Superior temporal gyrus (tissue), 1 donor: ENCODE results near the gene MIA3.
"Not testable (repeated sequence)": the region's sequence is repeated elsewhere in the genome, so short reads cannot be mapped to it uniquely, and the experiment has no call there.

ENCODE experiments used
- DNase-seq: peaks from one replicate; pipeline ENCODE4 v3.0.0-alpha.2; 2016; ENCODE audit errors: extremely low spot score

The MIA3 gene, protein sequence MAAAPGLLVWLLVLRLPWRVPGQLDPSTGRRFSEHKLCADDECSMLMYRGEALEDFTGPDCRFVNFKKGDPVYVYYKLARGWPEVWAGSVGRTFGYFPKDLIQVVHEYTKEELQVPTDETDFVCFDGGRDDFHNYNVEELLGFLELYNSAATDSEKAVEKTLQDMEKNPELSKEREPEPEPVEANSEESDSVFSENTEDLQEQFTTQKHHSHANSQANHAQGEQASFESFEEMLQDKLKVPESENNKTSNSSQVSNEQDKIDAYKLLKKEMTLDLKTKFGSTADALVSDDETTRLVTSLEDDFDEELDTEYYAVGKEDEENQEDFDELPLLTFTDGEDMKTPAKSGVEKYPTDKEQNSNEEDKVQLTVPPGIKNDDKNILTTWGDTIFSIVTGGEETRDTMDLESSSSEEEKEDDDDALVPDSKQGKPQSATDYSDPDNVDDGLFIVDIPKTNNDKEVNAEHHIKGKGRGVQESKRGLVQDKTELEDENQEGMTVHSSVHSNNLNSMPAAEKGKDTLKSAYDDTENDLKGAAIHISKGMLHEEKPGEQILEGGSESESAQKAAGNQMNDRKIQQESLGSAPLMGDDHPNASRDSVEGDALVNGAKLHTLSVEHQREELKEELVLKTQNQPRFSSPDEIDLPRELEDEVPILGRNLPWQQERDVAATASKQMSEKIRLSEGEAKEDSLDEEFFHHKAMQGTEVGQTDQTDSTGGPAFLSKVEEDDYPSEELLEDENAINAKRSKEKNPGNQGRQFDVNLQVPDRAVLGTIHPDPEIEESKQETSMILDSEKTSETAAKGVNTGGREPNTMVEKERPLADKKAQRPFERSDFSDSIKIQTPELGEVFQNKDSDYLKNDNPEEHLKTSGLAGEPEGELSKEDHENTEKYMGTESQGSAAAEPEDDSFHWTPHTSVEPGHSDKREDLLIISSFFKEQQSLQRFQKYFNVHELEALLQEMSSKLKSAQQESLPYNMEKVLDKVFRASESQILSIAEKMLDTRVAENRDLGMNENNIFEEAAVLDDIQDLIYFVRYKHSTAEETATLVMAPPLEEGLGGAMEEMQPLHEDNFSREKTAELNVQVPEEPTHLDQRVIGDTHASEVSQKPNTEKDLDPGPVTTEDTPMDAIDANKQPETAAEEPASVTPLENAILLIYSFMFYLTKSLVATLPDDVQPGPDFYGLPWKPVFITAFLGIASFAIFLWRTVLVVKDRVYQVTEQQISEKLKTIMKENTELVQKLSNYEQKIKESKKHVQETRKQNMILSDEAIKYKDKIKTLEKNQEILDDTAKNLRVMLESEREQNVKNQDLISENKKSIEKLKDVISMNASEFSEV (N-terminal part only)

DNA sequence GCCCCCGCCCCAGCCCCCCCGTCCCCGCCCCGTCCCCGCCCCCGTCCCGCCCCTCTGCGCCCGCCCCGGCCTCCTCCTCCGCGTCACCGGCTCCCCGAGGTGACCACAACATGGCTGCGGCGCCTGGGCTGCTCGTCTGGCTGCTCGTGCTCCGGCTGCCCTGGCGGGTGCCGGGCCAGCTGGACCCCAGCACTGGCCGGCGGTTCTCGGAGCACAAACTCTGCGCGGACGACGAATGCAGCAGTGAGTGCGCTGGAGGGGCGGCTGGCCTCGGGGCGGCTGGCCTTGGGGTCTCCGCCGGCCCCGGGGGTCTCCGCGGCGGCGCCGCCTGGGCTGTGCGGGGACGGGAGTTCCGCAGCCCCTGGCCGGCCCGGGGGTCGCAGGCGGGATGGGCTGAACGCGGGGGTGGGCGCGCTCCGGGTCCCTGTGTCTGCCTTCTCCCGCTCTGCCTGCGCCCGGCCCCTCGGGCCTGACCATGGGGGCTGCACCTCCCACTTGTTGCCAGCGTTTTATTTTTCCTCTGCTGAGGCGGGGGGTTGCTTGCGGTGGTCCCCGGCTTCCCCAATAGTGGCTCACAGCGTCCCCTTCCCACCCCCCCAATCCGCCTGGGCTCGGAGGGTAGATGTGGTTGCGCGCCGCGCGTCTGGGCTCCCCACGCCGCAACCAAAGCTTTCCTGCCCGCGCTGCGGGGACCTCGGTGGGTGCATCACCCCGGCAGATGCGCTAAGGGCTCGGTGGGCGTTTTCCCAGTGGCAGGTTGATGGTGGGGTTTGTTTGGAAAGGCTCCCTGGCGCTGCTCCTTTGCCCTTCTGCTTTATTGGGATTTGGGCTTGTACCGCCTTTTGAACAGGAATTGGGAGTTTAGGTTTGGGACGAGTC, at the start of gene MIA3:
TSS of gene MIA3 (plus strand) at position 97 of the 879 bp plus-strand sequence. CDS start at position 111, 14 bp downstream.
- peak; percentile 57 for DNase-seq

DNA sequence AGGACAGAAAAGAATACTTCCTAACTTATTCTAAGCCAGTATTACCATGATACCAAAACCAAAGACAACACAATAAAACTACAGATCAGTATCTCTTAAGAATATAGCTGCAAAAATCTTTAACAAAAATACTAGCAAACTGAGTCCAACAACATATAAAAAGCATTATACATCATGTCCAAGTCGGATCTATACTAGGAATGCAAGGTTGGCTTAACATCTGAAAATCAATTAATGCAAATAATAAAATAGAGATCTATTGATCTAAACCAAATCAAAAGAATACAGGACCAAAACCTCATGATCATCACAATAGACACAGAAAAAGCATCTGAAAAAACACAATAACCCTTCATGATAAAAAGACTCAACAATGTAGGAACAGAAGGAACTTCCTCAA, 47.1 kb upstream of the MIA3 start:
- no peak for DNase-seq

DNA sequence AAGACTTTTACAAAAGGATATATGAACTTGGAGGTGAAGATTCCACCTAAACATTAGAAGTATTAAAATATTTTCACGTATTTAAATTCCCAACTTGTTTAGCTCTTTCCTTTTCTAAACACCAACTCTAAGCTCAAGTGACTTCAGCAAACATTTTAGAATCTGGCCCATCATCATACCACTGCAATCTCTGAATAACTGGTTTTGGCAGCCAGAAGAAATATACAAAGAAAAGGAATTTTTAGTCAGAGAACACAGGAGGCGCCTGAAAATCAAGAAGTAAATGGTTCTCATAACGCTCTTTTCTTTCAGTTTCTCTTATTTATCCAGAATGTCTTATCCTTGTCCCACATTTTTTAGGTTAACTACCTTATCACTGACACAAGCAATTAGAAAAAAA, 38.6 kb upstream of the MIA3 start:
- DNase-seq, result no peak

DNA sequence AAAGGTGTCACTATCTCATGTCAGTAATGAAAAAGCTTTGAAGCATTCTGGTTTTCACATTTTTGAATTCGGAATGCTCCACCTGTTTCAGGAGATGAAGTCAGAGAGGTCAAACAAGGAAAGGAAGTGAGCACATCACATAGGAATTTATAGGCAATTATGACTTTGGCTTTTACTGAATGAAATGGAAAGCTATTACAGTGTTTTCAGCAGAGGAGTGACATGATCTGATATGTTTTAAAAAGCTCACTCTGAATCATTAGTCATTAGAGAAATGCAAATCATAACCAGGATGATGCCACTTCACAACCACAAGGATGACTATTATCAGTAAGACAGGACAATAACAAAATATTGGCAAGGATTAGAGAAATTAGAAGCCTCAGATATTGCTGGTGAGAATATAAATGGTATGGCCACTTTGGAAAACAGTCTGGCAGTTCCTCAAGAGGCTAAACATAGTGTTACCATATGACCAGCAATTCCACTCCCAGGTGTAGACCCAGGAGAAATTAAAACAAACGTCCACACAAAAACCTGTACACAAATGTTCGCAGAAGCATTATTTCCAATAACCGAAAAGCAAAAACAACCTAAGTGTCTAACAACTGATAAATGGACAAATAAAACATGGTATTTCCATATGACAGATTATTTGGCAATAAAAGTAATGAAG, 35.7 kb upstream of the MIA3 start:
- no peak for DNase-seq

DNA sequence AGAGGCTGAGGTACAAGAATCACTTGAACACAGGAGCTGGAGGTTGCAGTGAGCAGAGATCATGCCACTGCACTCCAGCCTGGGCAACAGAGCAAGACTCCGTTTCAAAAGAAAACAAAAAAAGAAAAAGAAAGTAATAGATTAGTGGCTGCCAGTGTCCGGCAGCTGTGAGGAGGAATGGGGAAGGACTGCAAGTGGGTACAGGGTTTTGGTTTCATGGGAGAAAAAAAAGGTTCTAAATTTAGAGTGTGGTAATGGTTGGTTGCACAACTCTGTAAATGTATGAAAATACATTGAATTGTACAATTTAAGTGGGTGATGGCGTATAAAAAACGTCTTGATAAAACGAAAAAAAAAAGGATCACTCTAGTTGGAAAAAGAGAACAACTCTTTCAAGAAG, 34.8 kb upstream of the MIA3 start:
- no peak for DNase-seq

DNA sequence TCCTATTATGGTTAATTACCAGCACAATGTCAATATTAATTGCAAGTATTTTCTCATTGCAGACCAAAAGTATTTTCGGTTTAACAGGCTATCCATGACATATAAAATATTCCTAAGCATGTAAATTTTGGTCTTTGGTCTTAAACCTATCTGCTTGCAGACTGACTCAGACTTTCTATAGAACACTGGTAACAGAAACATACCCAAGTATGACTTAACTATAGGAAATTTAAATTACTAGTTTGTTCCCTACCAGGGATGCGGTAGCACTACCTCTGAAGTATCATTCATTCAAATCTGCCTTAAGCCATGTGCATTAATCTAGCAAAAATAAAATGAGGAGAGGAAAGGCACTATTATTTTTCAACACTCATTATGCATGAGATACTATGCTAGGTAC, 31.1 kb upstream of the MIA3 start:
- DNase-seq, result no peak

DNA sequence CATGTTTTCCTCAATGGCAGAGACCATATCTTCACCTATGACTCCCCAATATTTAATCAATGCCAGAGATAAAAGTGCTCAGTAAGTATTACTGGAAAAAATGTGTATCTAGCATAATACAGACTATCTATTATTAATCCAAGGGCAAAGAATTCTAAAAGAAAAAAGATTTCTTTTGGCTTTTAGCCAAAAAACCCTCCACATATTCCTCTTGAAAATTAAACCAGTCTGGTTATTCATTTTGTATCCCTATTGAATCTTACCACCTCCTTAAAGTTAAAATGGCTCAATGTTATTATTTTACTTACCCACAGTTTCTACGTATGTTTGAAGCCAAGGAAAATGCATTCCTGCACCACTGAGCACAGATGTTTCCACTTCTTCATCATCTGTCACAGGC, 29.8 kb upstream of the MIA3 start:
- DNase-seq, result no peak

DNA sequence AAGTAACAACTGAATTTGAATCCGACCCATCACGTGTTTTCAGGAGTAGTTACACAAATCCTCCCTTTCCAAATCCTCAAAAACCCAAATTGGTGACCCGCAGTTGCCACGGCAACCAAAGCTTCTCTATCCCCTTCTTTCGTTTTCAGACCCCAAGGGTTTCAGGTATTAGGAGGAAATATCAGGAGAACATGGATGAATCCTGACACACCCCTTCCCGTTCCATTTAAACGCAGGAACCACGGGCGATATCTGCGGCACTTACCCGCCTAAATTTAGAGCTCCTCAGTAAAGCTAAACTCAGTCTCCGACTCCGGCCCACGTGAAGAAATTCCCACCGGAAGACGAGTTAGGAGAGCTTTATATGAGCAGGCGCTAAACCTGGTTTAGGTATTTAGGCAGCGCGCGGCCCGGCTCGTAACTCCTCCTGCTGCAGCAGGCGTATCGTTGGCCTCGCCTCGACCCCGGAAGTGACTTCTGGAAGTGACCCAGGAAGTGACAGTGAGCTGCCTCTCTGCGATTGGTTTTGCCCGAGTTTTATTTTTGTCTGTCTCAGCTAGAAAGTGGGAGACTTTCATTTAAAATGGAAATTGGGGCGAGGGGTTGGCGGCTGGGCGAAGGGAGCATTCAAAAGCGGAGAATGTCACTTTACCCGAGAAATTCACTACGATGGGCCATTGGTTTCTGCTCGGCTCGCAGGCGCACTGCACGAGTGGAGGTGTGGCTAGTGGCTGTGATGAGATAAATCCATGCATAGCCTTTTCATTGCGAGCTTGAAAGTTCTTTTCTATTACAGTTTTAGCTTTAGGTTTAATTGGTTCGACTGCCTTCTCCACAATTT, 28.2 kb upstream of the MIA3 start, which contains the start of gene TAF1A:
TSS of gene TAF1A (minus strand) at position 472 of the 841 bp plus-strand sequence.
- peak; percentile 93 for DNase-seq

DNA sequence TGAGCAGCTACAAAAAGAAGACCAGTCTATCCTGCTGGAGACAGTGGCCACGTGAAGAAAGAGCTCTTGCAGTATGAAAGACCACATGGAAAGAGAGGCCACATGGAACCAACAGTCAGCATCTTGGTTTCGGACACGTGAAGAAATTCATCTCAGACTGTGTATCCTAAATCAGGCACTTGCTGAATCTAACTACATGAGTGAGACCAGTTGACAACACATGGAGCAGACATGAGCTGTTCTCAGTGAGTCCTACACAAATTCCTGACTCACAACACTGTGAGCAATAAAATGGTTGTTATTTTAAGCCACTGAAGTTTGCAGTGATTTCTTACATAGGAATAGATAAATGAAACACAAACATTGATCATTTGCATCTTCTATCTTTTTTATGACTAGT, 25.7 kb upstream of the MIA3 start:
- DNase-seq, result peak; percentile 38

DNA sequence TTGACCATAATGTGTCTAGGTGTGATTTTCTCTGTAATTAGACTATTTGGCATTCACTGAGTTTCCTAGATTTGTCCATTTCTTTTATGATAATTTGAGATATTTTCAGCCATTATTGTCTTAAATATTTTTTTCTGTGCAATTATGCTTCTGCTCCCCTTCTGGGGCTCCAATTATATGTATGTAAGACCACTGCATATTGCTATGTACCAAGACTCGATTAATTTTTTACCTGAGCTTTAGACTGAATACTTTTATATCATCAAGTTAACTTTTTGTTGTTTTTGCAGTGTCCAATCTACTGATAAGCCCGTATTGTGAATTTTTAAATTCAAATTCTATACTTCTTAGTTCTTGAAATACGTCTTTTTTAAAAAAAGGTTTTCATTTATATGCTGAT, 23.1 kb upstream of the MIA3 start:
- DNase-seq, result no peak

DNA sequence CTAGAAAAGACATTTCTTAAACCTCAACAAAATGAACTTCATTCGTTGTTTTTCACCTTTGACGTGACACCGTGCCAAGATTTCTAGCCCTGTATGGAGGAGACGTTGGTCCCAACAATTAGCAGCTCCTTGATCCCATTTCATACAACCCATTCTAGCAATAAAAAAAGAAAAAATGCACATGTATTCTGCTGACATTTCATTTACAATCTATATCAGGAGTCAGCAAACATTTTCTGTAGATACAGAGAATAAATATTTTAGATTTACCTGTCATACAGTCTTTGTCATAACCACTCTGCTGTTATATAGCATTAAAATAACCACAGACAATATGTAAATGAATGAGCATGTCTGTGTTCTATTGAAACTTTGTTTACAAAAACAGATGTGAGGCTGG, 21.2 kb upstream of the MIA3 start:
- no peak for DNase-seq

DNA sequence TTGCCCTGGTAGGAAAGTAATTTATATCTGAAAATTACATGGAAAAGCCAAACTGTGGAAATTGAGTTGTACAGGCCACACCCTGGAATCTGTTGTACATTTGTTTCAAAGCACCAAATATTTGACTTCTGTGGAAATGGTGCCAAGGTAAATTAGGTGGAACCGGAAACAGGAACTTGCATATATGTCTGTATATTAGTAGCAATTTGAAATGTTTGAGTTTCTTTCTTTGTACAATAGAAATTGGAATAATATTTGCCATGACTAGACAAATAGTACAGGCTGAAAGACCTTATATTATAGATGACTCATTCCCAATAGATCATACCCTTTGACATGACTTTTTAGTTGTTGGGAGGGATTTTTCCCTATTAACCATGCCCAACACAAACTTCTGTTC, 17.6 kb upstream of the MIA3 start:
- DNase-seq, result no peak

DNA sequence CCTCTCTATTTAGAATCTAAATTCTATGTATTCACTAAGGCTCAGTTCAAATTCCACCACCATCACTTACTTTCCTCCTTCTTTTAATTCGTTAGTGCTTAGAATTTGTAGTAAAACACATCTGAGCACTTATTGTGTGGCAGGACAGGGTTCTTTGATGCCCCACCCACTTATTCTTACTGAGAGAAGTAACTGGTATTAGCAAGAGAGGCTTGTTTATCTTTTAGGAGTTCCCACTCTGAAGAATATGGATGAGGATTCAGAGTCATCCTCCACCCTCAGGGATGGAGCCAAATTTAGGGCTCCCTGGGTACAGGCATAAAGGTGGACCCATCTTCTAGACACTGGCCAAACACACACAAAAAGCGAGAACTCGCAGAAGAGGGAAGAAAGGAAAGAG, 16.6 kb upstream of the MIA3 start:
- DNase-seq, result no peak

DNA sequence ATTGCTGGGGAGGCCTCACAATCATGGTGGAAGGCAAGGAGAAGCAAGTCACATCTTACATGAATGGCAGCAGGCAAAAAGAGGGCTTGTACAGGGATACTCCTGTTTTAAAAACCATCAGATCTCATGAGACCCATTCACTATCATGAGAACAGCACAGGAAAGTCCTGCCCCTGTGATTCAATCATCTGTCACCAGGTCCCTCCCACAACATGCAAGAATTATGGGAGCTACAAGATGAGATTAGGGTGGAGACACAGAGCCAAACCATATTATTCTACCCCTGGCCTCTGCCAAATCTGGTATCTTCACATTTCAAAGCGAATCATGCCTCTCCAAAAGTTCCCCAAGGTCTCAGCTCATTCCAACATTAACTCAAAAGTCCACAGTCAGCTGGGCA, 11.1 kb upstream of the MIA3 start:
- no peak for DNase-seq

DNA sequence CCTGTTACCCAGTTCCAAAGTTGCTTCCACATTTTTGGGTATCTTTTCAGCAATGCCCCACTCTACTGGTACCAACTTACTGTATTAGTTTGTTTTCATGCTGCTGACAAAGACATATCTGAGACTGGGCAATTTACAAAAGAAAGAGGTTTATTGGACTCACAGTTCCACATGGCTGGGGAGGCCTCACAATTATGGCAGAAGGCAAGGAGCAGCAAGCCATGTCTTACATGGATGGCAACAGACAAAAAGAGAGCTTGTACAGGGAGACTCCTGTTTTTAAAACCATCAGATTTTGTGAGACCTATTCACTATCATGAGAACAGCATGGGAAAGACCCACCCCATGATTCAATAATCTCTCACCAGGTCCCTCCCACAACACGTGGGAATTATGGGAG, 8.8 kb upstream of the MIA3 start:
- DNase-seq, result not testable (repeated sequence)

DNA sequence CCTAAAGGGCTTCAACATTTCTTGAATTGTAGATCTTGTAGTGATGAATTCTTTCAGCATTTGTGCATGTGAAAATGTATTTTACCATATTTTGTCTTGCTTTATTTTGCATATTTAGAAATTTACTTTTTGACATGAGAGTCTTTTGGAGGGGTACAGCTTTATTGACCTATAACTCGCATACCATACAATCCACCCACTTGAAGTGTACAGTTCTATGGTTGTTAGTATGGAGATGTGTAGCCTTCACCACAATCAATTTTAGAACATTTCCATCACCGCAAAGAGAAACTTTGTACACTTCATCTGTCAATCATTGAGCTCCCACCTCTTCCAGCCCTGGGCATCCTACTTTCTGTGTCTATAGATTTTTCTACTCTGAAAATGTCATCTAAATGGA, 7.2 kb upstream of the MIA3 start:
- no peak for DNase-seq

DNA sequence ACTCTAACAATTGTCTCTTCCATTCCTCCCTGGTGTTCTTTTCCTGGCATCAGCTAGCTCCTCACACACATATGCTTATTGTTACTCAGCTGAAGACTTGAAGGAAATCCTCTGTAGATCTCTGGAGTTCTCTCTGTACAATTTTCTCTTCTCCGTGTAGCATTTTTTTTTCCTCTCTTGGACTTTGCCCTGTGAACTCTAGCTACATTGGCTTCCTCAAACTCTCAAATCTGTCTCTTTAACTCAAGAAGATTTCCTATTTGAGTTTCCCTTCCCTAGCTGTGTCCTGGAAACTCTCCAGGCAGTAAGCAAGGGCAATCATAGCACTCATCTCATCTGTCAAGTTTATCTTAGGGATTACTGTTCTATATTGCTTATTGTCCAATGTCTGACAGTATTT, 4.3 kb upstream of the MIA3 start:
- no peak for DNase-seq

DNA sequence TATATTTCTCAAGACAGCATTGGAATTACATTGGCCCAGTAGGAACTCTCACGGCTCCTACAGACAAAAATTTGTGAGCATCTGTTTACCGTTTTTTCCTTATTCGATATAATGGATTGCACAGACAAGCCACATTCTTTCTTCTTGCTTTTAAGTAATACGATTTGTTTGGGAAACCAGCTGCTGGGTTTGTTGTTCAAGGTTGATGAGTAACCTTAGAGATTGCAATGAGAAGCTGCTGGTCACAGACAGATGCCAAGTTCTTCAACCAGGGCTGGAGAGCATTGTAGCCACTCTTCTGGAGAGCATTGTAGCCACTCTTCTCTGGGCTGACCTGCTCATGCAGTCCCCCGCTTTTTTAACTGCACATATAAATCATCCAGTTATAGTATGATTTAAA, 1.4 kb upstream of the MIA3 start:
- no peak for DNase-seq

DNA sequence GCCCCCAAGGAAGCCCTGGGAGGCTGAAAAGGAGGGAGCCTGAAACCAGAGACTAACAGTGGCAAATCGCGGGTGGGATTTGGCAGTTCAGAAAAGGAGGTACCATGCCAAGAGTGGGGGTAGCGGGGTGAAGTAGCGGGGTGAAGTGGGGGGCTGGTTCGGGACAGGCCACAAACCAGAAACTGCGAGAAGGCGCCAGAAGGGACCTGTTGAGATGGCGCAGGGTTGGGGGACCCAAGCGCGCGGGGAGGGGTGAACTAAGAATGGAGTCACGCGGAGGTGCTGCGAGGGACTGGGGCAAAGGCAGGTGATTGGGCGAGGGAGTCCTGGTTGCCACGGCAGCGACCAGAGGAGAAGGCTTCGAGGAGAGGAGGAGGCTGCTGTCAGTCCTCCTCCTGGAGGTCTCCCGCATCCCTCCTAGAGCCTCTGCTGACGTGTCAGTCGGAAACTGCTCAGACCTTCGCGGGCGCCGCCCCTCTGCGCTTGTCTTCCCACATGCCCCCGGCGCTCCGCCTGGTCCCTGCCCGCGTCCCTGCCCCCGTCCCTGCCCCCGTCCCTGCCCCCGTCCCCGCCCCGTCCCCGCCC, 438 bp upstream of the MIA3 start:
- peak; percentile 80 for DNase-seq
